ENCODE results near the gene EPS8L3. TPM values are rescaled to one million over a fixed set of nuclear protein-coding genes. Genes with fewer than 3 reads are reported as not detected.
"Not testable (repeated sequence)": the region's sequence is repeated elsewhere in the genome, so short reads cannot be mapped to it uniquely, and the experiment has no call there.

The EPS8L3 gene
- total and polyA plus RNA-seq, 10 of the 15 experiments (the other 5 are each of a cell fraction or from before 2014, with no cell fraction given): not detected

DNA sequence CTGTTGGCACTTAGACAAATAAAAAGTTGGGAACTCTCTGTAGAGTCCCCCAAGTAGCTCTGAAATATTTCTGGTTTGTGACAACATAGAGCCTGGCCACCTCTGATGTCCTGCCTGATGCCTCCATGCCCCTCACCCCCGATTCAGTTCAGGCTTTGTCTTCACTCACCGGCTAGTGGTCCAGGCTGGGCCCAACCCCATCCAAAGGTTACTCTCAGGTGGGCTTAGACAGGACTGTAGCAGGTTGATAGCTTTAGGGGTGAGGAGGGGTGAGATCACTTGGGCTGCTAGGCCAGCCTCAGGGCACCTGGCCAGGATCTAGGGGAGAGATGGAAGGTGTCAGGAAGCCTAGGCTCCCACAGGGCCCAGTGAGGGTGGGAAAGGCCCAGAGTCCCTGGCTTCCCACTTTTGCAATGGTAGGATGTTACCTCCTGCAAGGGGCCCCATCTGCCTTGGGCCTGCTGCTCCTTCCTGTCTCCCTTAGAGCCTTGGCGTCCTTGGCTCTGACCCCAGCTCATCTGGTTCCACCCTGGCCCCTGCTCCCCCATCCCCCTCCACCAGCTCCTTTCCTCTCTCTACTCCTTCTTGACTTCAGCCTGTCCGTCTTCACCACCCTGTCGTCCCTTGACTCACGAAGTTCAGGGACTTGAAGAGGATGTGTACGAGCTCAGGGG lies 6.7 kb downstream of the EPS8L3 start:
- ChIA-PET POLR2A (no interaction called here), SMC1A (ENCODE audit: uncharacterized antibody, unreplicated experiment) (no interaction called here), RAD21 (ENCODE audit: unreplicated experiment) (no interaction called here), CTCF (interaction anchor here (1.0 kb wide), 1 partner anchor 17 kb away, joined by 3 read pairs; no protein-coding TSS in a partner anchor)
- Histone ChIP-seq H2AFZ (ENCODE audit: control insufficient read depth, low read depth, low read length) (no peak overlapping the region), H3K4me3 (no peak overlapping the region), H3K9me3 (replicated peaks; ENCODE audit: control insufficient read depth, insufficient read depth, low read length) (no peaks in the 10 kb centered on the region), H3K79me2 (ENCODE audit: control insufficient read depth, insufficient read depth, low read length) (no peaks in the 10 kb centered on the region), H3K4me1 (ENCODE audit: control insufficient read depth, insufficient read depth, low read length) (no peaks in the 10 kb centered on the region), H3K9ac (ENCODE audit: control insufficient read depth, insufficient read depth, low read length) (no peak overlapping the region), H4K20me1 (ENCODE audit: control insufficient read depth, insufficient read depth) (no peaks in the 10 kb centered on the region), H3K27me3 (replicated peaks in 1 of 2; ENCODE audit: control insufficient read depth in 2 of 2, insufficient read depth in 2 of 2, low read length in 1 of 2) (peaks cover 0 to 3% of the 10 kb centered on the region in 2 experiments; a peak in 2 of 4 replicates), H3K36me3 (ENCODE audit: control insufficient read depth in 2 of 2, insufficient read depth in 2 of 2, low read length in 1 of 2) (no peaks in the 10 kb centered on the region), H3K27ac (ENCODE audit: control insufficient read depth, insufficient read depth) (no peak overlapping the region), H3K4me2 (ENCODE audit: control insufficient read depth, insufficient read depth) (no peak overlapping the region)
- no peak for TF ChIP-seq ZNF217 (IDR thresholded peaks at IDR 0.05)
- TF ChIP-seq CREM (IDR thresholded peaks at IDR 0.05; ENCODE audit: low read depth): no peak
- TF ChIP-seq POLR2AphosphoS2 (IDR thresholded peaks at IDR 0.05; ENCODE audit: low read depth, low read length): no peak
- TF ChIP-seq, protein P1, sequence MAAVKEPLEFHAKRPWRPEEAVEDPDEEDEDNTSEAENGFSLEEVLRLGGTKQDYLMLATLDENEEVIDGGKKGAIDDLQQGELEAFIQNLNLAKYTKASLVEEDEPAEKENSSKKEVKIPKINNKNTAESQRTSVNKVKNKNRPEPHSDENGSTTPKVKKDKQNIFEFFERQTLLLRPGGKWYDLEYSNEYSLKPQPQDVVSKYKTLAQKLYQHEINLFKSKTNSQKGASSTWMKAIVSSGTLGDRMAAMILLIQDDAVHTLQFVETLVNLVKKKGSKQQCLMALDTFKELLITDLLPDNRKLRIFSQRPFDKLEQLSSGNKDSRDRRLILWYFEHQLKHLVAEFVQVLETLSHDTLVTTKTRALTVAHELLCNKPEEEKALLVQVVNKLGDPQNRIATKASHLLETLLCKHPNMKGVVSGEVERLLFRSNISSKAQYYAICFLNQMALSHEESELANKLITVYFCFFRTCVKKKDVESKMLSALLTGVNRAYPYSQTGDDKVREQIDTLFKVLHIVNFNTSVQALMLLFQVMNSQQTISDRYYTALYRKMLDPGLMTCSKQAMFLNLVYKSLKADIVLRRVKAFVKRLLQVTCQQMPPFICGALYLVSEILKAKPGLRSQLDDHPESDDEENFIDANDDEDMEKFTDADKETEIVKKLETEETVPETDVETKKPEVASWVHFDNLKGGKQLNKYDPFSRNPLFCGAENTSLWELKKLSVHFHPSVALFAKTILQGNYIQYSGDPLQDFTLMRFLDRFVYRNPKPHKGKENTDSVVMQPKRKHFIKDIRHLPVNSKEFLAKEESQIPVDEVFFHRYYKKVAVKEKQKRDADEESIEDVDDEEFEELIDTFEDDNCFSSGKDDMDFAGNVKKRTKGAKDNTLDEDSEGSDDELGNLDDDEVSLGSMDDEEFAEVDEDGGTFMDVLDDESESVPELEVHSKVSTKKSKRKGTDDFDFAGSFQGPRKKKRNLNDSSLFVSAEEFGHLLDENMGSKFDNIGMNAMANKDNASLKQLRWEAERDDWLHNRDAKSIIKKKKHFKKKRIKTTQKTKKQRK (IDR thresholded peaks at IDR 0.05; ENCODE audit: low read depth, low read length): no peak
- no peak for TF ChIP-seq SUZ12 (IDR thresholded peaks at IDR 0.05; ENCODE audit: unreplicated experiment)
- TF ChIP-seq PBX3 (IDR thresholded peaks at IDR 0.05; ENCODE audit: insufficient replicate concordance, low read depth, low read length): no peak
- no peak for TF ChIP-seq RFX5 (IDR thresholded peaks at IDR 0.05; ENCODE audit: low read depth, low read length)
- no peak for TF ChIP-seq HDAC6 (IDR thresholded peaks at IDR 0.05; ENCODE audit: unreplicated experiment)
- TF ChIP-seq KAT2A (conservative IDR thresholded peaks at IDR 0.05; ENCODE audit: control insufficient read depth, low read depth, low read length): no peak
- BruUV-seq (replicated peaks): no TSS peak
- DNase-seq (ENCODE audit: low read depth, low spot score) (no peak), FAIRE-seq (no peak), ATAC-seq (no peak)
- intact Hi-C loops (cut with micrococcal nuclease; ENCODE audit: unreplicated experiment) (no loop called here), in situ Hi-C loops (cut with MboI) (no loop called here)
- 43% methylated on average over 7 of the region's 7 CpGs for WGBS (ENCODE audit: insufficient coverage, insufficient replicate concordance, low lambda C conversion rate, missing lambda C conversion rate)

- H3K36me3 ChIP-seq (ENCODE audit: control insufficient read depth in 2 of 2, insufficient read depth in 2 of 2, low read length in 1 of 2); H3K4me3 ChIP-seq; H3K27ac ChIP-seq (ENCODE audit: control insufficient read depth, insufficient read depth); ATAC-seq; H3K9me3 ChIP-seq (replicated peaks; ENCODE audit: control insufficient read depth, insufficient read depth, low read length); intact Hi-C loops (cut with micrococcal nuclease; ENCODE audit: unreplicated experiment); DNase-seq (ENCODE audit: low read depth, low spot score); POLR2A ChIA-PET; H3K27me3 ChIP-seq (replicated peaks in 1 of 2; ENCODE audit: control insufficient read depth in 2 of 2, insufficient read depth in 2 of 2, low read length in 1 of 2); FAIRE-seq; H2AFZ ChIP-seq (ENCODE audit: control insufficient read depth, low read depth, low read length); H4K20me1 ChIP-seq (ENCODE audit: control insufficient read depth, insufficient read depth); in situ Hi-C loops (cut with MboI); H3K4me1 ChIP-seq (ENCODE audit: control insufficient read depth, insufficient read depth, low read length); H3K9ac ChIP-seq (ENCODE audit: control insufficient read depth, insufficient read depth, low read length); RAD21 ChIA-PET (ENCODE audit: unreplicated experiment); H3K79me2 ChIP-seq (ENCODE audit: control insufficient read depth, insufficient read depth, low read length); SMC1A ChIA-PET (ENCODE audit: uncharacterized antibody, unreplicated experiment); H3K4me2 ChIP-seq (ENCODE audit: control insufficient read depth, insufficient read depth); BruUV-seq (replicated peaks): not testable (repeated sequence)
- 49% methylated on average over 5 of the region's 5 CpGs for WGBS (ENCODE audit: insufficient coverage, insufficient replicate concordance, low lambda C conversion rate, missing lambda C conversion rate)
- CTCF ChIA-PET: interaction anchor here (1.0 to 1.5 kb wide), 4 partner anchors 18 to 228 kb away, joined by 3 to 5 read pairs (median 4); partner anchors contain the start of gene AHCYL1
Measured at GRCh38 chr1:109756325-109756724, 7.4 kb downstream of the EPS8L3 start.

Measured in GM12878 (cell line).